Stimulated activated CD8-positive, alpha-beta memory T cell treated with anti-CD3 and anti-CD28 coated beads, Interleukin-7, amount 100 ng/mL, for 48 hours (primary cell): ENCODE data around the gene TBCC.

Experiments
- DNase-seq, 2 donors: peaks; one replicate each; pipeline ENCODE4 v3.0.0-alpha.2; 2020; ENCODE audit warnings: low read depth in 1 of 2; ENCODE audit errors: extremely low read depth in 1 of 2

Gene TBCC

GRCh38 chr6:42697268-42697655 lies 48.6 kb downstream of the TBCC start:
- DNase-seq, result no peak

GRCh38 chr6:42696526-42697267 lies 49.2 kb downstream of the TBCC start:
- DNase-seq, result no peak

- no peak for DNase-seq
Observed at GRCh38 chr6:42694586-42694985, 51.3 kb downstream of the TBCC start.
